Calu3 (cell line): ENCODE data around the gene ROBO2. TPM values are rescaled to one million over a fixed set of nuclear protein-coding genes. Genes with fewer than 3 reads are reported as not detected.

Source experiments
- BruUV-seq: library from RNA; stranded (reverse); fragments of 400-500 nt; replicated peaks from 2 replicates; lab custom pipeline; 2021; lab: Mats Ljungman, UMichigan
- CTCF ChIA-PET: fragments of 300-600 bp; sonication (Branson Sonifier 250); formaldehyde crosslinking; loops from one replicate; lab custom pipeline; 2022; ENCODE audit warnings: antibody characterized with exemption; lab: Charles Lee
- DNase-seq: peaks from one replicate; pipeline ENCODE4 v3.0.0; 2022
- H3K27ac Mint-ChIP-seq: one replicate; pipeline ENCODE4 v1.8.0; 2022; ENCODE audit warnings: mixed read lengths; ENCODE audit not compliant: unreplicated experiment
- H3K27me3 Mint-ChIP-seq: one replicate; pipeline ENCODE4 v1.8.0; 2022; ENCODE audit warnings: mixed read lengths; ENCODE audit not compliant: unreplicated experiment
- H3K36me3 Mint-ChIP-seq: one replicate; pipeline ENCODE4 v1.8.0; 2022; ENCODE audit warnings: mild to moderate bottlenecking, moderate library complexity, mixed read lengths; ENCODE audit not compliant: insufficient read depth, unreplicated experiment
- H3K4me1 Mint-ChIP-seq: one replicate; pipeline ENCODE4 v1.8.0; 2022; ENCODE audit warnings: mild to moderate bottlenecking, low read depth, mixed read lengths; ENCODE audit not compliant: unreplicated experiment
- H3K4me3 Mint-ChIP-seq: one replicate; pipeline ENCODE4 v1.8.0; 2022; ENCODE audit warnings: mild to moderate bottlenecking, low read depth, moderate library complexity, mixed read lengths; ENCODE audit not compliant: unreplicated experiment
- H3K9me3 Mint-ChIP-seq: one replicate; pipeline ENCODE4 v1.8.0; 2022; ENCODE audit warnings: low read depth, mixed read lengths; ENCODE audit not compliant: unreplicated experiment
- intact Hi-C: fragments of 100-400 bp; cut with micrococcal nuclease; formaldehyde crosslinking; loops from one replicate; pipeline ENCODE4 v1.10.0; 2022; ENCODE audit not compliant: unreplicated experiment
- total RNA-seq: library from RNA; stranded (reverse); gene quantifications from 2 replicates; pipeline ENCODE4 v1.2.3, GENCODE V29; 2022
- TF ChIP-seq, protein P1 (sequence below): fragments of 200-600 bp; IDR thresholded peaks from one replicate; pipeline ENCODE4 v1.8.0; 2022; ENCODE audit warnings: antibody characterized with exemption; ENCODE audit not compliant: unreplicated experiment

Gene ROBO2
- total RNA-seq, 1 experiment from 2014 or later: not detected

- CTCF ChIA-PET: no interaction called here
- Mint-ChIP-seq H3K36me3 (no peaks in the 10 kb centered on the region), H3K4me3 (no peak overlapping the region), H3K9me3 (no peaks in the 10 kb centered on the region), H3K27ac (no peak overlapping the region), H3K27me3 (no peaks in the 10 kb centered on the region), H3K4me1 (no peaks in the 10 kb centered on the region)
- no peak for DNase-seq
- TF ChIP-seq, protein P1, sequence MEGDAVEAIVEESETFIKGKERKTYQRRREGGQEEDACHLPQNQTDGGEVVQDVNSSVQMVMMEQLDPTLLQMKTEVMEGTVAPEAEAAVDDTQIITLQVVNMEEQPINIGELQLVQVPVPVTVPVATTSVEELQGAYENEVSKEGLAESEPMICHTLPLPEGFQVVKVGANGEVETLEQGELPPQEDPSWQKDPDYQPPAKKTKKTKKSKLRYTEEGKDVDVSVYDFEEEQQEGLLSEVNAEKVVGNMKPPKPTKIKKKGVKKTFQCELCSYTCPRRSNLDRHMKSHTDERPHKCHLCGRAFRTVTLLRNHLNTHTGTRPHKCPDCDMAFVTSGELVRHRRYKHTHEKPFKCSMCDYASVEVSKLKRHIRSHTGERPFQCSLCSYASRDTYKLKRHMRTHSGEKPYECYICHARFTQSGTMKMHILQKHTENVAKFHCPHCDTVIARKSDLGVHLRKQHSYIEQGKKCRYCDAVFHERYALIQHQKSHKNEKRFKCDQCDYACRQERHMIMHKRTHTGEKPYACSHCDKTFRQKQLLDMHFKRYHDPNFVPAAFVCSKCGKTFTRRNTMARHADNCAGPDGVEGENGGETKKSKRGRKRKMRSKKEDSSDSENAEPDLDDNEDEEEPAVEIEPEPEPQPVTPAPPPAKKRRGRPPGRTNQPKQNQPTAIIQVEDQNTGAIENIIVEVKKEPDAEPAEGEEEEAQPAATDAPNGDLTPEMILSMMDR: no peak
- intact Hi-C loops: no loop called here
- no TSS peak for BruUV-seq
Observed at GRCh38 chr3:76997733-76998132, 42.2 kb upstream of the ROBO2 start.

GRCh38 chr3:76998555-76998954 lies 41.3 kb upstream of the ROBO2 start:
- no TSS peak for BruUV-seq
- no peak for DNase-seq

GRCh38 chr3:77001062-77001701 lies 38.7 kb upstream of the ROBO2 start:
- no peak overlapping the region for H3K4me3 Mint-ChIP-seq
- intact Hi-C loops: no loop called here
- peaks cover 2% of the 10 kb centered on the region for H3K9me3 Mint-ChIP-seq
- H3K27me3 Mint-ChIP-seq: no peaks in the 10 kb centered on the region
- TF ChIP-seq, protein P1: no peak
- H3K27ac Mint-ChIP-seq: no peak overlapping the region
- no peaks in the 10 kb centered on the region for H3K4me1 Mint-ChIP-seq
- CTCF ChIA-PET: no interaction called here
- no peaks in the 10 kb centered on the region for H3K36me3 Mint-ChIP-seq
- no TSS peak for BruUV-seq
- DNase-seq: no peak

More at GRCh38 chr3:76998555-76998954, 41.3 kb upstream of the ROBO2 start:
- no peaks in the 10 kb centered on the region for H3K9me3 Mint-ChIP-seq
- intact Hi-C loops: no loop called here
- TF ChIP-seq, protein P1: no peak
- CTCF ChIA-PET: no interaction called here
- no peak overlapping the region for H3K27ac Mint-ChIP-seq
- no peaks in the 10 kb centered on the region for H3K27me3 Mint-ChIP-seq
- no peaks in the 10 kb centered on the region for H3K36me3 Mint-ChIP-seq
- no peaks in the 10 kb centered on the region for H3K4me1 Mint-ChIP-seq
- H3K4me3 Mint-ChIP-seq: no peak overlapping the region

GRCh38 chr3:77014226-77014625 lies 25.7 kb upstream of the ROBO2 start:
- no TSS peak for BruUV-seq
- H3K9me3 Mint-ChIP-seq: no peaks in the 10 kb centered on the region
- CTCF ChIA-PET: no interaction called here
- intact Hi-C loops: no loop called here
- H3K4me3 Mint-ChIP-seq: no peak overlapping the region
- no peaks in the 10 kb centered on the region for H3K36me3 Mint-ChIP-seq
- TF ChIP-seq, protein P1: no peak
- no peak overlapping the region for H3K27ac Mint-ChIP-seq
- no peaks in the 10 kb centered on the region for H3K4me1 Mint-ChIP-seq
- no peaks in the 10 kb centered on the region for H3K27me3 Mint-ChIP-seq
- no peak for DNase-seq
